HCT116 (cell line): ENCODE measurements around the gene FNDC11. TPM values are rescaled to one million over a fixed set of nuclear protein-coding genes. Genes with fewer than 3 reads are reported as not detected.

Experiments used
- ATAC-seq: fragments of 200-7000 bp; cut with Tn5 transposase; 2 replicates; pipeline ENCODE4 v1.9.1; 2020; ENCODE audit warnings: mild to moderate bottlenecking, moderate library complexity
- BruUV-seq: library from RNA; stranded (reverse); fragments of 400-500 nt; replicated peaks from 2 replicates; lab custom pipeline; 2021; lab: Mats Ljungman, UMichigan
- CTCF ChIA-PET: fragments of 300-600 bp; sonication (Branson Sonifier 250); formaldehyde crosslinking; loops from one replicate; lab custom pipeline; 2021; ENCODE audit warnings: antibody characterized with exemption; lab: Charles Lee
- POLR2A ChIA-PET: fragments of 300-600, 350-600 bp; sonication (Branson Sonifier 250); formaldehyde crosslinking; loops from one replicate; lab custom pipeline; 2021; ENCODE audit warnings: antibody characterized with exemption; lab: Charles Lee
- RAD21 ChIA-PET, 2 experiments: fragments of 300-600 bp; sonication (Branson Sonifier 250); formaldehyde crosslinking; loops; one replicate each; lab custom pipeline; 2023; ENCODE audit warnings: low total read pairs in 2 of 2; ENCODE audit not compliant: uncharacterized antibody in 2 of 2, unreplicated experiment in 2 of 2, low non-redundant PET in 1 of 2; lab: Charles Lee
- DNase-seq: peaks from one replicate; pipeline ENCODE4 v3.0.0-alpha.2; 2010; ENCODE audit warnings: low read depth, low spot score
- H2AFZ ChIP-seq: fragments of 200-600 bp; shearing (Covaris generic), sonication (generic); 2 replicates; pipeline ENCODE4 v1.6.1; 2017; ENCODE audit warnings: low read depth, mixed run types, mixed read lengths, antibody characterized with exemption, low read length; ENCODE audit not compliant: poor library complexity, severe bottlenecking
- H3K27ac ChIP-seq: 2 replicates; pipeline ENCODE4 v1.5.1; 2012; ENCODE audit warnings: low read depth, low read length
- H3K27me3 ChIP-seq: fragments of 200-600 bp; sonication (generic); 2 replicates; pipeline ENCODE4 v1.6.1; 2016; ENCODE audit warnings: mixed run types, low read length, mixed read lengths; ENCODE audit not compliant: insufficient read depth
- H3K36me3 ChIP-seq, 2 experiments: fragments of 200-500 bp in 1 of 2; fragments of 200-600 bp in 1 of 2; sonication (Bioruptor generic) in 1 of 2; sonication (generic) in 1 of 2; 2 replicates each; pipeline versions ENCODE4 v1.5.1 to v1.6.1; 2014 to 2016; ENCODE audit warnings: low read length in 2 of 2, inconsistent platforms in 1 of 2, mixed read lengths in 1 of 2, mixed run types in 1 of 2; ENCODE audit not compliant: insufficient read depth in 2 of 2, control insufficient read depth in 1 of 2
- H3K4me1 ChIP-seq, 2 experiments: fragments of 200-600 bp in 1 of 2; sonication (generic) in 1 of 2; 2 replicates each; pipeline versions ENCODE4 v1.5.1 to v1.6.1; 2012 to 2017; ENCODE audit warnings: low read length in 2 of 2, inconsistent platforms in 1 of 2, mild to moderate bottlenecking in 1 of 2, mixed read lengths in 1 of 2, mixed run types in 1 of 2, moderate library complexity in 1 of 2; ENCODE audit not compliant: insufficient read depth in 2 of 2, control insufficient read depth in 1 of 2
- H3K4me2 ChIP-seq: fragments of 200-600 bp; sonication (generic); 2 replicates; pipeline ENCODE4 v1.6.1; 2017; ENCODE audit warnings: mixed run types, low read length, mixed read lengths
- H3K4me3 ChIP-seq, 2 experiments: fragments of 200-600 bp in 1 of 2; sonication (generic) in 1 of 2; replicated peaks in 1 of 2; 2 replicates each; pipeline ENCODE4 v1.5.1; 2011 to 2016; ENCODE audit warnings: low read length in 2 of 2, control low read depth in 1 of 2, low read depth in 1 of 2, mild to moderate bottlenecking in 1 of 2, mixed read lengths in 1 of 2, mixed run types in 1 of 2
- H3K79me2 ChIP-seq: fragments of 200-600 bp; sonication (generic); 2 replicates; pipeline ENCODE4 v1.6.1; 2017; ENCODE audit warnings: mild to moderate bottlenecking, mixed run types, low read length, moderate library complexity, mixed read lengths; ENCODE audit not compliant: insufficient read depth
- H3K9ac ChIP-seq: fragments of 200-600 bp; sonication (generic); 2 replicates; pipeline ENCODE4 v1.6.1; 2016; ENCODE audit warnings: low read length, mixed read lengths
- H3K9me2 ChIP-seq: fragments of 200-600 bp; sonication (generic), shearing (Covaris generic); 2 replicates; pipeline ENCODE4 v1.6.1; 2017; ENCODE audit warnings: mixed run types, mild to moderate bottlenecking, moderate library complexity; ENCODE audit not compliant: insufficient read depth
- H3K9me3 ChIP-seq, 2 experiments: fragments of 200-500 bp in 1 of 2; fragments of 200-600 bp in 1 of 2; sonication (Bioruptor generic) in 1 of 2; sonication (generic) in 1 of 2; 2 replicates each; pipeline ENCODE4 v1.6.1; 2014 to 2017; ENCODE audit warnings: low read length in 2 of 2, mixed read lengths in 2 of 2, inconsistent platforms in 1 of 2, low read depth in 1 of 2, mild to moderate bottlenecking in 1 of 2, mixed run types in 1 of 2, moderate library complexity in 1 of 2; ENCODE audit not compliant: control insufficient read depth in 1 of 2, insufficient read depth in 1 of 2
- H4K20me1 ChIP-seq: fragments of 200-600 bp; sonication (generic), shearing (Covaris generic); 2 replicates; pipeline ENCODE4 v1.6.1; 2017; ENCODE audit warnings: mixed run types, mild to moderate bottlenecking, moderate library complexity; ENCODE audit not compliant: insufficient read depth
- CBX3 ChIP-seq: IDR thresholded peaks from 2 replicates; pipeline ENCODE4 v1.6.1; 2012; ENCODE audit warnings: low read depth
- CTCF ChIP-seq, 3 experiments: fragments of 200-600 bp in 1 of 3; sonication (generic) in 1 of 3; IDR thresholded peaks in 2 of 3; conservative IDR thresholded peaks in 1 of 3; 2 replicates each; pipeline ENCODE4 v1.5.1; 2012 to 2017; ENCODE audit warnings: low read depth in 2 of 3, low read length in 2 of 3, antibody characterized with exemption in 1 of 3, borderline replicate concordance in 1 of 3, control low read depth in 1 of 3, mild to moderate bottlenecking in 1 of 3, mixed read lengths in 1 of 3, mixed run types in 1 of 3, moderate library complexity in 1 of 3; ENCODE audit not compliant: insufficient read depth in 1 of 3
- ELF1 ChIP-seq: IDR thresholded peaks from 2 replicates; pipeline ENCODE4 v1.6.1; 2012; ENCODE audit warnings: low read depth, borderline replicate concordance
- EZH2 ChIP-seq: fragments of 200-600 bp; sonication (generic); IDR thresholded peaks from 2 replicates; pipeline ENCODE4 v1.6.1; 2017; ENCODE audit warnings: antibody characterized with exemption, mixed run types
- EZH2phosphoT487 ChIP-seq: fragments of 200-600 bp; IDR thresholded peaks from 2 replicates; pipeline ENCODE4 v1.6.1; 2018; ENCODE audit warnings: antibody characterized with exemption, borderline replicate concordance
- FOSL1 ChIP-seq: IDR thresholded peaks from 2 replicates; pipeline ENCODE4 v1.6.1; 2012; ENCODE audit warnings: low read depth
- JUND ChIP-seq: IDR thresholded peaks from 2 replicates; pipeline ENCODE4 v1.6.1; 2012
- POLR2AphosphoS5 ChIP-seq: IDR thresholded peaks from 2 replicates; pipeline ENCODE4 v1.6.1; 2011; ENCODE audit warnings: mild to moderate bottlenecking, low read depth, low read length, moderate library complexity
- SIN3A ChIP-seq: IDR thresholded peaks from 2 replicates; pipeline ENCODE4 v1.6.1; 2012; ENCODE audit warnings: low read depth
- TCF7L2 ChIP-seq: IDR thresholded peaks from 2 replicates; pipeline ENCODE4 v1.7.0; 2011; ENCODE audit warnings: borderline replicate concordance, inconsistent platforms; ENCODE audit not compliant: insufficient read depth, insufficient read length; ENCODE audit errors: extremely low read depth
- YY1 ChIP-seq: IDR thresholded peaks from 2 replicates; pipeline ENCODE4 v1.6.1; 2011; ENCODE audit warnings: low read length, low read depth, moderate library complexity, mild to moderate bottlenecking; ENCODE audit not compliant: insufficient replicate concordance; ENCODE audit errors: extremely low read depth
- ZBTB33 ChIP-seq: IDR thresholded peaks from 2 replicates; pipeline ENCODE4 v1.6.1; 2011; ENCODE audit warnings: mild to moderate bottlenecking, low read length, moderate library complexity; ENCODE audit not compliant: insufficient replicate concordance; ENCODE audit errors: extremely low read depth
- ZFX ChIP-seq: fragments of 450-650 bp; IDR thresholded peaks from 2 replicates; pipeline ENCODE4 v1.6.1; 2017
- intact Hi-C: fragments of 100-400 bp; cut with micrococcal nuclease; formaldehyde crosslinking; loops from 2 replicates; pipeline ENCODE4 v1.10.0; 2022
- total RNA-seq: library from RNA; stranded (reverse); gene quantifications from one replicate; pipeline ENCODE4 v1.2.1, GENCODE V29; 2021; ENCODE audit not compliant: unreplicated experiment

Gene FNDC11
- total RNA-seq, 1 experiment from 2014 or later = 5.5 TPM

GRCh38 chr20:63568986-63569949 is 15.3 kb downstream of the FNDC11 start:
- DNase-seq (no peak), ATAC-seq (no peak)
- Histone ChIP-seq H3K9me2 (no peaks in the 10 kb centered on the region), H3K9ac (no peak overlapping the region), H3K36me3 (no peaks in the 10 kb centered on the region), H3K4me2 (no peak overlapping the region), H4K20me1 (no peaks in the 10 kb centered on the region), H3K4me1 (peaks cover 2 to 10% of the 10 kb centered on the region in 2 experiments), H2AFZ (no peak overlapping the region), H3K27ac (no peak overlapping the region), H3K79me2 (peaks cover 4% of the 10 kb centered on the region; the same call in 1 of the 2 replicates), H3K4me3 (no peak overlapping the region), H3K27me3 (no peaks in the 10 kb centered on the region), H3K9me3 (no peaks in the 10 kb centered on the region)
- BruUV-seq = no TSS peak
- ChIA-PET CTCF (no interaction called here), POLR2A (interaction anchor here (0.6 kb wide), 1 partner anchor 331 kb away, joined by 3 read pairs; no protein-coding TSS in a partner anchor), RAD21 (no interaction called here)
- no peak for TF ChIP-seq JUND
- no peak for TF ChIP-seq ELF1
- TF ChIP-seq TCF7L2 = no peak
- TF ChIP-seq CBX3 = no peak
- TF ChIP-seq CTCF (IDR thresholded peaks at IDR 0.05 in 2 of 3, conservative IDR thresholded peaks at IDR 0.05 in 1 of 3; ENCODE audit: borderline replicate concordance in 1 of 3, insufficient read depth in 1 of 3, low read depth in 2 of 3, low read length in 2 of 3) = no peak
- no peak for TF ChIP-seq EZH2phosphoT487
- TF ChIP-seq ZBTB33 = no peak
- no peak for TF ChIP-seq SIN3A
- TF ChIP-seq ZFX = no peak
- no peak for TF ChIP-seq EZH2
- no peak for TF ChIP-seq POLR2AphosphoS5
- no peak for TF ChIP-seq FOSL1
- TF ChIP-seq YY1 = no peak
- intact Hi-C loops = no loop called here
